Right hindlimb (tissue), 1 donor: ENCODE results near the gene CLINT1.
A peak's percentile ranks its signal among the peaks of the same experiment; 100 is the strongest.
"Not testable (repeated sequence)": the region's sequence is repeated elsewhere in the genome, so short reads cannot be mapped to it uniquely, and the experiment has no call there.

Experiments
- DNase-seq: peaks from one replicate; pipeline ENCODE4 v3.0.0-alpha.2; 2018

Gene CLINT1

DNA sequence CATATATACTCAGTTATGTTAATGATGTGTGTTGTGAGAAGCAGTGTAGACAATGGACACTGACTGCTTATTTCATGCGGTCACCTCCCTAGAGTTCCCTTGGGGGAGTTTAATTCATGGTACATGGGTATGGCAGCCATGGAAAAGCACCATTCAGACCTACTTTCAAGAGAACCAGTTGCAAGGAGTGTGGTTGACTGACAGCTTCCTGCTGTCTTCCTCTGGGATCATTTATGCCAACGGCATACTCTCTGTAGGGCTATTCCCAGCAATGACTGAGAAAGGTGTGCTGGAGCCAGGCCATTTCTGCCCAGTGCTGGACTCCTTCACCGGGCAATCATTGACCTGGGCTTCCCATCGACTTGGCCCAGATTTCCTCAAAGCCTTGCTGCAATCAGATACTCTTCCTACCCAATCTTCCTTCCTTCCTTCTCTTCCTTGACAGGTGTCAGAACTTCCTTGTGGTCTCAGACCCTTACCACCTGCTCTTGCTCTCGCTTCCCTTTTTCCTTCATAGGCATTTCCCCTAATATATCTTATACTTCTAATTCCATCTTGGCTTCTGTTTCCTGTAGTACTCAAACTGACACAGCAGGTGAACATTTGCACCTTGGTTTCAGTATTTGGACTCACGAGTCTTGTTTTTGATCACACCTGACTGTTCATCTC, 3.4 kb upstream of the CLINT1 start:
- DNase-seq = no peak

DNA sequence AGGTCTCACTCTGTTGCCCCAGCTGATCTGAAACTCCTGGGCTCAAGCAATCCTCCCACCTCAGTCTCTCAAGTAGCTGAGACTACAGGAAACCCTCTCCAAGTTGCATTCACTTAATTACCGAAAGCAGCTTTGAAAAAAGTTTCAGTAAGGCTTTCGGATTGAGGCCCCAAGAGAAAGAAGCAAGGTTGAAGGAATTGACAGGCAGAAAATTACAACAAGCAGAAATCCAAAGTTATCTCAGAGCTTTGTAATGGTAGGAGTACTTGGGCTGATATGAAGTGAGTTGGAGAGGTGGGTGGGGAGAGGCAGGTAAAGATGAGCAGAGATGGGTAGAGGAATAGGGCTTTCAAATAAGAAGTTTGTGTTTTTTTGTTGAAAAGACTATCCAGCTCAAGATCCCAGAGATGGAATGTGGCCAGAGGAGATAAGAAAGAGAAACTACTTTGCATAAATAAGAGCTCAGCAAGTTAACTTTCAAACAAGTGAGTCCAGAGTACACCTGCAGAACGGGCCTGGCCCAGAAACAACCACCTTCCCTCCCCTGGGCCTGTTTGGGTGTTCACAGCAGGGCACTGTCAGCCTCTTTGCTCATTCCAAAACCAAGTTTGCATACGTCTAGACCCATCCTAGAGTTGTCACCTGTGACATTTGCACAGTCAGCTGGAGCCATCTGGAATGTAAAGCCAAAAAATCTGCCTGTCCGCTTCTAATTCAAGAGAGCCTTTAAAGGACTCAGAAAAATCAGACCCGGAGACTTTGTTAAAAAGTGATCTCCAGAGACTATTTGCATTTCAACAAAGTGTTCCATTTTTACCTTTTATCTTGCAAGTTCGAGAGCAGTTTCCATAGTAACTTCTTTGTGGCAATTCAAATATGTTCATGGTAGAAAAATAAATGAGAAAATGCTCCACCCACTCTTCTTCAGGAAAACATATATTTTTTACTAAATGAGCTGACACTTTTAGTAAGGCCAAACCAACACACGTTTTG, 2.2 kb upstream of the CLINT1 start:
- DNase-seq = no peak

DNA sequence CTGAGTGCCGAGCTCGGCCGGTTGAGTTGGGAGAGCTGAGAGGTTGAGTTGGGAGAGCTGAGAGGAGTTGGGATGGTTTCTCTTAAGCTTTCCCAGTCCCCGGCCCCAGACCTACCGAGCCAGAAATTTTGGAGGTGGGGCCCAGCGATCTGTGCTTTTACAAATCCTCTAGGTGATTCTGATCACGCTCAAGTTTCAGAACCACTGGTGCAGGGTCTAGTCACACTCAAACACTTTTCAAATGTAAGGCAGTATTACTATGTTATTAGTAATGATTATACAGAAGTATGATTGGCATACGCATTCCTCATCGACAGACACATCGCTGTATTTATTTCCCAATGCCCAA, 256 bp upstream of the CLINT1 start:
- DNase-seq = no peak

DNA sequence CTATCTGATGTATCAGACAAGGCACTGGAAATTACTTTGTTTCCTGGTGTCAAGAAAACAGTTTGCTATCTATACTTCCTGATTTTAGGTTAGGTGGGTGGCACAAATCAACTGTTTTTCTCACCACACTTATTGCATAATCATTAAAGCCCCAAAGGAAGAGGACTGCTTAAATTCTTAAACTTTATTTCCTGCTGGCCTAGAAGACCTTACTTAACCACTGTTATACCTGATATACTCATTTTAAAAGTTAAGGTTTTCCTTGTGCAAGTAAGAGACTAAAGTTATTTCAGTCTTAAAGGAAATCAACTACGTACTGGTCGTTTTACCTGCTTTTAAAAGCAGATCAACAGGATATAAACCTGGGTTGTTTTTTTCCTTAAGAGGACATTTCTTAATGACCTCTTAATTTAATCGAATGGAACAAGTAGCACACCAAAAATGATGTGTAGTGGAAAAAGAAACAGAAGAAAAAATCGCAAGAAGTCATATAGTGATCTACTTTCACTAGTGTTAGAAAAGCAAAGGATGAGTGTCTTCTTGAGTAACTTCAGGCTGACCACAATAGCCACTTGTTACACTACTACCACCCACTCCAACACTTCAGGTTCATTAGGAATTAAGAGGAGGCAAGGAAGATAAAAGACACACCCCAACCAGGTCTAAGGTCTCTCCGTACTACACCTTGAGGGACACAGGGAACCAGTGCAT, 974 bp downstream of the CLINT1 start:
- DNase-seq = no peak

DNA sequence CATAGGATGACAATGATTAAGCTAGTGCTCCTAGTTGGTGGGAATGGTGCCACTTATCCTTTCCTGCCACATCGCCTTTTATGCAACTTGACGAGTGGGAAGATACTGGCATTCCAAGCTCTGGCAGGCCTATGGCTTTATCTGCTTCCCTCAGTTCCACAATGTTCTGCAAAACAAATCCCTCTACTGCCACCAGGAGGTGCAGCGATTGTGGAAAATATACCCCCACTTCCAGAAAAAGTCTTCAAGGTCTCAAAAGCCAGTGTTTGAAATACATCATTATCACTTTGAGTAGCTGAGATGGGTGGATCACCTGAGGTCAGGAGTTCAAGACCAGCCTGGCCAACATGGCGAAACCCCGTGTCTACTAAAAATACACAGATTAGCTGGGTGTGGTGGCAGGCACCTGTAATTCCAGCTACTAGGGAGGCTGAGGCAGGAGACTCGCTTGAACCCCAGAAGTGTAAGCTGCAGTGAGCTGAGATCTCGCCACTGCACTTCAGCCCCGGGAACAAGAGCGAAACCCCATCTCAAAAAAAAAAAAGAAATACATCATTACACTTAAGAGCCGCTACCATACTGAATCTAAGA, 3.4 kb downstream of the CLINT1 start:
- DNase-seq = peak; percentile 49

DNA sequence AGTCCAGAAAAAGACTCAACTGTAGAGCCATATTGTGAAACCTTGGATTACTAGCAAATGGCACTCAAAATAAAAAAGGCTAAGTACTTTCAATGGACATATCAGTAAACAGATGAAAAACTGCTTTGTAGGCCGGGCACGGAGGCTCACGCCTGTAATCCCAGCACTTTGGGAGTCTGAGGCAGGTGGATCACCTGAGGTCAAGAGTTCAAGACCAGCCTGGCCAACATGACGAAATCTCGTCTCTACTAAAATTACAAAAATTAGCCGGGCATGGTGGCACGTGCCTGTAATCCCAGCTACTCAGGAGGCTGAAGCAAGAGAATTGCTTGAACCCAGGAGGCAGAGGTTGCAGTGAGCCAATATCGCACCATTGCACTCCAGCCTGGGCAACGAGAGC, 5.6 kb downstream of the CLINT1 start:
- DNase-seq = not testable (repeated sequence)

DNA sequence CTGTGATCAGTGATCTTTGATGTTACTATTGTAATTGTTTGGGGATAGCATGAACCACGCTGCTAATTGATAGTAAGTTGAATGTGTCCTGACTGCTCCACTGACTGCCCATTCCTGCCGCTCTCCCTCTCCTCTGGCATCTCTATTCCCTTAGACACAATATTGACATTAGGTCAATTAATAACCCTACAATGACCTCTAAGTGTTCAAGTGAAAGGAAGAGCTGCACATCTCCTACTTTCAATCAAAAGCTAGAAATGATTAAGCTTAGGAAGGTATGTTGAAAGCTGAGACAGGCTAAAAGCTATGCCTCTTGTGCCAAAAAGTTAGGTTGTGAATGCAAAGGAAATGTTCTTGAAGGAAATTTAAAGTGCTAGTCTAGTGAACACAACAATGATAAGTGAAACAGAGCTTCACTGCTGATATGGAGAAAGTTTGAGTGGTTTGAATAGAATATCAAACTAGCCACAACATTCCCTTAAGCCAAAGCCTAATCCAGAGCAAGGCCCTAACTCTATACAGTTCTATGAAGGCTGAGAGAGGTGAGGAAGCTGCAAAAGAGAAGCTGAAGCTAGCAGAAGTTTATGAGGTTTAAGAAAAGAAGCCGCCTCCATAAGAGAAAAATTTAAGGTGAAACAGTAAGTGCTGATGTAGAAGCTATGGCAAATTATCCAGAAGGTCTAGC, 12.9 kb downstream of the CLINT1 start:
- no peak for DNase-seq

DNA sequence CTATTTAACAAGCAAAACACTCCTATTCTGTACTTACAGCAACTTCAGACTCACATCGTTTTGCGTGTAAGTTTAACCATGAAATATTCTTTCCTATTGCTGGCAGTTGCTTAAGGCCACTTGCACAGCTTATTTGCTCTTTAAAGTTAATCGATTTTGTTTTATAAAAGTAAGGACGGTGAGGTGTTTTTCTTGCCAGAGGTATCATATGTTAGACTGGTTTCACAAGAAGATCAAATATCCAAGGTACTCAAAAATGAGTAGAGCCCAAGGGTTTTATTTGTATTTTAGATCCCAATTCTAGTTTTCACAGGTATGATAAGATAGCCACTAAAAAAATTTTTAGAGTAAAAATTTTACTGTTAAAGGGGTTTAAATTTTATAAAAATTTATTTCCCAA, 16.2 kb downstream of the CLINT1 start:
- no peak for DNase-seq

DNA sequence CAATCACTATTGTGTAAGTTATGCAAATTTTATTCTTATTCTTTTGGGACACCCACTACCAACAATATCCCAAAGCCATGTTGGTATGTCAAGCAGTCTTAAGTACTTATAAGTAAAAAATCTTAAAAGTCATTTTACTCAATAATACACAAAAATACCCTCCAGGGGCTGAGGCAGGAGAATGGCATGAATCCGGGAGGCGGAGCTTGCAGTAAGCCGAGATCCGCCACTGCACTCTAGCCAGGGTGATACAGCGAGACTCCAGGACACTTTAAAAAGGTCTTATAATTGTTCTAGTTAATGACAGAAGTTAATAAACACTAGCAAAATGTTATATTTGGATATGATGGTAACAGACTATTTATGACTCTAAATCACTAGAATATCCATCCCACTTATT, 16.8 kb downstream of the CLINT1 start:
- no peak for DNase-seq

DNA sequence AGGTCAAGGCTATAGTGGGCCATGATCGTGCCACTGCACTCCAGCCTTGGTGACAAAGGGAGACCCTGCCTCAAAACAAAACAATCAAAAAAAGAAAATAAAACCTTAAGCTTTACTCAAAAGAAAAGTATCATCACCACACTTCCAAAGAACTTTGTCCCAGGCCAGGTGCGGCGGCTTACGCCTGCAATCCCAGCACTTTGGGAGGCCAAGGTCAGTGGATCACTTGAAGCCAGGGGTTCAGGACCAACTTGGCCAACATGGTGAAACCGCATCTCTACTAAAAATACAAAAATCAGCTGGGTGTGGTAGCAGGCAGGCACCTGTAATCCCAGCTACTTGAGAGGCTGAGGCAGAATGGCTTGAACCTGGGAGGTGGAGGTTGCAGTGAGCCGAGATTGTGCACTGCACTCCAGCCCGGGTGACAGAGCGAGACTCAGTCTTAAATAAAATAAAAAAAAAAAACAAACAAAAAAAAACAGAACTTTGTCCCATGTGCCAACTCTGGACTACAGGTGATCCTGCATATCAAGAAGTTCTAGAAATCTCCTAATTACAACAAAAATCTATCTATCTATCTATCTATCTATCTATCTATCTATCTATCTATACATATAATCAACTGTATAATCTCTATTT, 19.7 kb downstream of the CLINT1 start:
- DNase-seq = no peak

DNA sequence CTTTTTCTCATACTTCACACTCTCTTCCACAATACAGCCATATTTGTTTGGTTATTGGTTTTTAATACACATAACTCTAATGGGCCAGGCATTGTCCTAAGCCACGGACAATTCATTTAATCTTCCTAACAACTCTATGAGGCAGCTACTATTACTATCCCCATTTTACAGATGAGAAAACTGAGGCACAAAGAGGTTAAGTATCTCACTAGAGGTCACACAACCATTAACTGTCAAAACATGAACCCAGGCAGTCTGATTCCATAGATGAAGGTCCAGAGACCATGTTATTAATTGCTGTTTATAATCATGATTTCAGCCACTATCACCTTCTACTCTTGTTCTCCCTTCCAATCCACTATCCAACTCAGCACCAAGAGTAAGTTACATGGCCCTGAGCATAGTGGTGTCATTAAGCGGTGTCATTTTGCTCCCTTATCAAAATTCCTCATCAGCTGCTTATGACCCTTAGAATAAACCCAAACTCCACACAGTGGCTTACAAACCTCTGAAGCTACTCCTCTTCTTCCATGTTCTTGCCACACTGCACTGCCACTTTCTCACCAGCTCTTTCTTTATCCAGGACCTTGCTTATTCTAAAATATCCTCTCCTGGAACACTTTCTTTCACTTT, 22.7 kb downstream of the CLINT1 start:
- DNase-seq = no peak

DNA sequence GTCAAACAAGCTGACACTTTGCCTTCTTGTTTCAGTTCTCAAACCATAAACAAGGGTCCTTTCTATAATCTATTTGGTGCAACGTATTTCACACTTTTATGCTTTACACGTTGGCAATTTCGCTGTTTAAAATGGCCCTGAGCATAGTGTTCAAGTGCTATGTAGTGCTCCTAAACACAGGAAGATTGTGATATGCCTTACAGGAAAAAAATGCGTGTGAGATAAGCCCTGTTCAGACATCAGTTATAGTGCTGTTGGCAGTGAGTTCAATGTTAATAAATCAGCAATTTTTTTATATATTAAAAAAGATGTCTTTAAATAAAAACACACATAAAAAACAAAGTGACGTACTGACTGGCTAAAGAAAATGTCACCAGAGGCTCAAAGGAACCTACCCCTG, 23.9 kb downstream of the CLINT1 start:
- no peak for DNase-seq

DNA sequence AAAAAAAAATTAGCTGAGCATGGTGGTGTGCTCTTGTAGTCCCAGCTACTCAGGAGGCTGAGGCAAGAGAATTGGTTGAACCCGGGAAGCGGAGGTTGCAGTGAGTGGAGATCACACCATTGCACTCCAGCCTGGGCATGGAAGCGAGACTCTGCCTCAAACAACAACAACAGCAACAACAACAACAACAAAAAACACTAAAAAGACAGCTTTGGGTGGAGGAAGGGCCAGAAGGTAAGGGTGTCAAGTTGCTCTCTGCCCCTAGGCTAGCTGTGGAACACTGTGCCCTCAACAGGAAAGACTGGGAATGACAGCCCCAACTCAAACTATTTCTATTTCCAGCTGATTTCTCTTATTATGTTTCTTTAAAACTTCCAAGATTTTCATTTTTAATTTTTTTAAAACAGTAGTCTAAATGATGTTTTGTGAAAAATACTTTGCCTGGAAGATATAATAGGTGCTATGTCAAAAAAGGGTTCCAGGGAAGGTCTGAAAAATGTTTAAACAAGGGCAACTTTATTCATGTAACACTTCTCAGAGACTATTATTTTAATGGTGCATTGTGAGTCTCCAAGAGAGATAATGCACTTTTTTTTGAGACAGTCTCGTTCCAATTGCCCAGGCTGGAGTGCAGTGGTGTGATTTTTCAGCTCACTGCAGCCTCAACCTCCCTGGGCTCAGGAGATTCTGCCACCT, 29.9 kb downstream of the CLINT1 start:
- DNase-seq = no peak

DNA sequence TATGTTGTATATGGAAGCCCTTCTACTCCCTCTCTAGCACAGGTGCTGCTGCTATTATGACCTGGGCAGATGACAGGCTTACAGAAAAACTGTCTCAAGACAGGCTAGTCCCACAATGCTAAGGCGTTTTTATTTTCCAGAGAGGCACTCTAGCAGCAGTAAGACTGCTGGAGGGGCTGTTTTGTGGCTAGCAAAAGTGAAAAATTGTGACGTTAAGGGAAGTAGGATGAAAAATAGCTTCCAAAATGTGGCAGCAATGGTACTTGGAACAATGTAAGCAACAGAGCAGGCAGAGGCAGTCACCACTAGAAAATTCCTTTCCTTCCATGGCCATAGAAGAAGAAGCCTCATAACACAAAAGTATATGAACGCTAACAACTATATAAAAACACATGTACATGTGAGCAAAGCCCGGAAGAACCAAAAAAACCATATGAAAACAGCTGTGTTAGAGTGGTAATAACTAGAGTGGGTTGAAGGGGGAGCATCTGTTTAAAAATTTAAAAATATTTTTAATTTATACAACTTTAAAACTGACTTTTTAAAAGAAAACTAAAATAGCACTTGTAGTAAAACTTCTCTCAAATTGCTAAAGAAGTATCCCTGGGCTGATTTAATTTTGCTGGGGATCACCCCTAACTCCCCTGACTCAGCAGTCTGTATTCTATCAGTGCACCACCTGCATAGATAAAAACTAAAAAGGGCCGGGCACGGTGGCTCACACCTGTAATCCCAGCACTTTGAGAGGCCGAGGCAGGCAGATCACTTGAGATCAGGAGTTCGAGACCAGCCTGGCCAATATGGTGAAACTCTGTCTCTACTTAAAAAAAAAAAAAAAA, 30.6 kb downstream of the CLINT1 start:
- peak; percentile 29 for DNase-seq

DNA sequence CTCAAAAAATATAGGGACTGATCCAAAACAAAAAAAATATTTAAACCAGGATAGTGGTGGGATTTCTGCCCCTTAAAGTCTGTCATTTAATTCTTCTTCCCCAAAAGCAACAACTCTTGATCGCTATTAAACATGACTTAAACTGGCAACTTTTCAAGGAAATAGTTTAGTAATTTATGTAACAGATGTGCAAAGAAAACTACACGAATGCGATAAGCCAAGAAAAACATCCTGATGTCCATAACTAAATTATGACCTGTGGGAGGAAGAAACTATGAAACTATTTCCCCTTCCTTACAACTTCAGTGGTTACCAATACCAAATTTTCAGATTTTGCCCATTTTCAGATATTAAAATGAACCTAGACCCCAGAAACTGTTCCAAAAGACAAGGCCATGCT, 31.5 kb downstream of the CLINT1 start:
- no peak for DNase-seq

DNA sequence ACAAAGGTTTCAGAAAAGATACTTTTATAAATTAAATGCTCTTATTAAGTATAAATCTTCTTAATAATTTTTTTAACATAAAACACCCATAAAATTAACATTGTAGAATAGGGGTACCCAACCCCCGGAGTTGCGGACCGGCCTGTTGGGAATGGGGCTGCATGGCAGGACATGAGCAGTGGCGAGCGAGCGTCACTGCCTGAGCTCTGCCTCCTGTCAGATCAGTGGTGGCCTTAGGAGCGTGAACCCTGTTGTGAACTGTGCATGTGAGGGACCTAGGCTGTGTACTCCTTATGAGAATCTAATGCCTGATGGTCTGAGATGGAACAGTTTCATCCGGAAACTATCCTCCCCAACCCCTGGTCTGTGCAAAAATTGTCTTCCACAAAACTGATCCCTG, 35.3 kb downstream of the CLINT1 start:
- DNase-seq = no peak

DNA sequence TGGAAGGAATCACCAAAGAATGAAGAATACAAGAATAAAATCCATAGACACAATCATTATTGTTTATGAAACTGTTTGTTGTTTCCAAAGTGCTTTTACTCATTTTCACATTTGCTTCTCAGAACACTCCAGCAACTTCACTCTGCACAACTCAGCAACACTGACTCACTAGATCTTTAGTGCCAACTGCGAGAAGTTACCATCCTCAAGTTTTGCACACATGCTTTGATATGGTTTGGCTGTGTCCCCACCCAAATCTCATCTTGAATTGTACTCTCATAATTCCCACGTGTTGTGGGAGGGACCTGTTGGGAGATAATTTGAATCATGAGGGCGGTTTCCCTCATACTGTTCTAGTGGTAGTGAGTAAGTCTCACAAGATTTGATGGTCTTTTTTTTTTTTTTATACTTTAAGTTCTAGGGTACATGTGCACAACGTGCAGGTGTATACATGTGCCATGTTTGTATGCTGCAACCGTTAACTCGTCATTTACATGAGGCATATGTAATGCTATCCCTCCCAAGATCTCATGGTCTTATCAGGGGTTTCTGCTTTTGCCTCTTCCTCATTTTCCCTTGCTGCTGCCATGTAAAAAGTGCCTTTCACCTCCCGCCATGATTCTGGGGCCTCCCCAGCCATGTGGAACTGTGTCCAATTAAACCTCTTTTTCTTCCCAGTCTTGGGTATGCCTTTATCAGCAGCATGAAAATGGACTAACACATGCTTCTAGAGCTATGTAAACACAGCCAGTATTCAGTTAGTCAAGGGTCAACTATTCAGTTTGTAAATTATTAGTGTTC, 36.9 kb downstream of the CLINT1 start:
- DNase-seq = no peak

DNA sequence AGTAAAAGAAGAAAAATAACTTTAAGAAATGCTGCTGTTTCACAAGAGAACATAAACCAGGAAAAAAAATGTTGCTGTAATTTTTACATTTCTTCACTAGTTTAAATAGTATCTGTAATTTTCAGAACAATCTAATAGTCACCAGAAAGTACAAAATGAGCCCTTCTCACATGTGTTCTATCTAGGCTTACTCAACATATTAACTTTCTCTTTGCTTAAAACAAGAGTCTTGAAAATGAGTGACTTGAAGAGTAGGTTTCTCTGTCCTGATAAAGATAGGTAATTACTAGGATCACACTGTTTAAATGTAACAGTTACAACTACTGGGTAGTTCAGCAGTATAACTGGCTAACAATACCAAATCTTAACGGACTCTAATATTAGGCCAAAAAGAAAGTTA, 37.5 kb downstream of the CLINT1 start:
- no peak for DNase-seq

DNA sequence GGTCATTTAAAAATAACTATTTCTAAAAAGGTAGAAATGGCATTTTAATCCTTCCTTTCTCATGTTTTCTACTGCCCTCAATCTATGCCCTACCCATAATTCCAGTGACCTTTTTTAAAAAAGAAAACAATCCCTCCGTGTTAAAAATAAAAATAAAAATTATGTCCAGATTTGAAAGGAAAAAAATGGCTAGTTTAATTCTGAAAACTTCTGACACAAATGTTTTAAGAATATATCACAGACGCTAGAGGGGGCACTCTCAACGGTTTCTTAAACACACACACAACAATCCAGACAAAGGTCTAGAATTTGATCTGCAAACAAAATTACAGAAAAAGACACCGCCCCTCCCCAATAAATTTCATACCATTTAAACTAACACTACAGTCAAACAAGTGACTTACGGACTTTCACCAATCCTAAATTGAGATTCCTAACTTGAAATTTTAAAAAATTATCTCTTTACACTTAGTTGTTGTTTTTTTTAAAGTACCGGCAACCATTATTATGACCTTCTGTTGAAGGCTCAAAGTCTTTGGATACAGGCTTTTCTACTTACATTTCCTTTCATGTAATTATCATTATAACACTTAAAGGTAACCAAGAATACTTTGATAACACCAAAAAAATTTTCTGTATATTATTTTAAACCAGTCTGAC, 38.2 kb downstream of the CLINT1 start:
- no peak for DNase-seq
